DOHH2 (cell line): ENCODE measurements around the gene EPG5.

Experiments
- H3F3A ChIP-seq: fragments of 200-600 bp; sonication (generic), shearing (Covaris generic); 2 replicates; pipeline ENCODE4 v1.6.0; 2016; ENCODE audit warnings: antibody characterized with exemption, mild to moderate bottlenecking; ENCODE audit not compliant: control insufficient read depth, insufficient read depth
- H3K27ac ChIP-seq: fragments of 200-600 bp; sonication (generic); 2 replicates; pipeline ENCODE4 v1.5.1; 2014; ENCODE audit warnings: low read depth, mild to moderate bottlenecking, low read length, moderate library complexity
- H3K27me3 ChIP-seq: fragments of 200-600 bp; sonication (generic); 2 replicates; pipeline ENCODE4 v1.6.1; 2014; ENCODE audit warnings: mild to moderate bottlenecking, low read length, mixed read lengths; ENCODE audit not compliant: control insufficient read depth
- H3K36me3 ChIP-seq: fragments of 200-600 bp; sonication (generic); 2 replicates; pipeline ENCODE4 v1.6.1; 2014; ENCODE audit warnings: mild to moderate bottlenecking, low read length, moderate library complexity, mixed read lengths; ENCODE audit not compliant: control insufficient read depth
- H3K4me1 ChIP-seq: fragments of 200-600 bp; sonication (generic); 2 replicates; pipeline ENCODE4 v1.6.1; 2014; ENCODE audit warnings: mild to moderate bottlenecking, low read length, mixed read lengths; ENCODE audit not compliant: control insufficient read depth
- H3K4me2 ChIP-seq: fragments of 200-600 bp; sonication (generic); 2 replicates; pipeline ENCODE4 v1.6.0; 2014; ENCODE audit warnings: mild to moderate bottlenecking, low read length, moderate library complexity
- H3K4me3 ChIP-seq: fragments of 200-600 bp; sonication (generic); 2 replicates; pipeline ENCODE4 v1.5.1; 2014; ENCODE audit warnings: mild to moderate bottlenecking, low read length, mixed read lengths
- H3K79me2 ChIP-seq: fragments of 200-600 bp; sonication (generic); 2 replicates; pipeline ENCODE4 v1.6.1; 2014; ENCODE audit warnings: mild to moderate bottlenecking, low read length, mixed read lengths; ENCODE audit not compliant: control insufficient read depth
- H3K9me2 ChIP-seq: fragments of 200-600 bp; sonication (generic); replicated peaks from 2 replicates; pipeline ENCODE4 v1.6.1; 2014; ENCODE audit warnings: mild to moderate bottlenecking, low read length, mixed read lengths; ENCODE audit not compliant: control insufficient read depth
- H3K9me3 ChIP-seq: fragments of 200-600 bp; sonication (generic); 2 replicates; pipeline ENCODE4 v1.6.1; 2014; ENCODE audit warnings: antibody characterized with exemption, low read length, mixed read lengths; ENCODE audit not compliant: control insufficient read depth, insufficient read depth
- H4K20me1 ChIP-seq: fragments of 200-600 bp; sonication (generic); 2 replicates; pipeline ENCODE4 v1.6.0; 2014; ENCODE audit warnings: low read depth, mild to moderate bottlenecking, antibody characterized with exemption, low read length, moderate library complexity; ENCODE audit not compliant: control insufficient read depth, insufficient read depth
- CTCF ChIP-seq: fragments of 200-600 bp; sonication (generic); IDR thresholded peaks from one replicate; pipeline ENCODE4 v1.5.1; 2014; ENCODE audit warnings: antibody characterized with exemption, mild to moderate bottlenecking, low read depth, low read length; ENCODE audit not compliant: poor library complexity, severe bottlenecking
- EZH2phosphoT487 ChIP-seq: fragments of 200-600 bp; sonication (generic); IDR thresholded peaks from 2 replicates; pipeline ENCODE4 v1.6.1; 2017; ENCODE audit warnings: borderline replicate concordance, mild to moderate bottlenecking, antibody characterized with exemption, low read length, moderate library complexity, mixed read lengths

Gene EPG5

GRCh38 chr18:45901654-45902210, 65.4 kb downstream of the EPG5 start:
- Histone ChIP-seq H3K4me1 (no peaks in the 10 kb centered on the region), H3K36me3 (peaks cover 30% of the 10 kb centered on the region), H3K9me3 (no peaks in the 10 kb centered on the region)

GRCh38 chr18:45900623-45901022, 66.5 kb downstream of the EPG5 start:
- Histone ChIP-seq H3K27ac (no peak overlapping the region), H3K27me3 (no peaks in the 10 kb centered on the region), H3K36me3 (peaks cover 30% of the 10 kb centered on the region), H3K79me2 (no peaks in the 10 kb centered on the region), H3K9me2 (no peaks in the 10 kb centered on the region), H3F3A (no peaks in the 10 kb centered on the region), H3K4me2 (no peak overlapping the region), H4K20me1 (no peaks in the 10 kb centered on the region), H3K9me3 (no peaks in the 10 kb centered on the region), H3K4me3 (no peak overlapping the region), H3K4me1 (no peaks in the 10 kb centered on the region)
- TF ChIP-seq EZH2phosphoT487 (no peak), CTCF (no peak)

More at GRCh38 chr18:45901654-45902210, 65.4 kb downstream of the EPG5 start:
- Histone ChIP-seq H4K20me1 (no peaks in the 10 kb centered on the region), H3F3A (no peaks in the 10 kb centered on the region), H3K4me2 (no peak overlapping the region), H3K79me2 (no peaks in the 10 kb centered on the region), H3K27ac (no peak overlapping the region), H3K9me2 (no peaks in the 10 kb centered on the region), H3K4me3 (no peak overlapping the region), H3K27me3 (no peaks in the 10 kb centered on the region)
- no peak for TF ChIP-seq EZH2phosphoT487
- no peak for TF ChIP-seq CTCF

GRCh38 chr18:45896991-45897390, 70.1 kb downstream of the EPG5 start:
- H3K4me1 ChIP-seq, result no peaks in the 10 kb centered on the region
- no peak overlapping the region for H3K4me2 ChIP-seq
- H3K27ac ChIP-seq, result no peak overlapping the region
- no peaks in the 10 kb centered on the region for H3K27me3 ChIP-seq
- no peaks in the 10 kb centered on the region for H3K9me2 ChIP-seq
- peaks cover 25% of the 10 kb centered on the region for H3K36me3 ChIP-seq
- H3K9me3 ChIP-seq, result no peaks in the 10 kb centered on the region
- no peak overlapping the region for H3K4me3 ChIP-seq
- no peaks in the 10 kb centered on the region for H3K79me2 ChIP-seq
- TF ChIP-seq CTCF, result no peak
- TF ChIP-seq EZH2phosphoT487, result no peak
- H4K20me1 ChIP-seq, result no peaks in the 10 kb centered on the region
- H3F3A ChIP-seq, result no peaks in the 10 kb centered on the region
